ENCODE measurements around the gene SLC15A5. TPM values are rescaled to one million over a fixed set of nuclear protein-coding genes. Genes with fewer than 3 reads are reported as not detected.

Gene SLC15A5
- total RNA-seq, 2 donors from 2014 or later: not detected

DNA sequence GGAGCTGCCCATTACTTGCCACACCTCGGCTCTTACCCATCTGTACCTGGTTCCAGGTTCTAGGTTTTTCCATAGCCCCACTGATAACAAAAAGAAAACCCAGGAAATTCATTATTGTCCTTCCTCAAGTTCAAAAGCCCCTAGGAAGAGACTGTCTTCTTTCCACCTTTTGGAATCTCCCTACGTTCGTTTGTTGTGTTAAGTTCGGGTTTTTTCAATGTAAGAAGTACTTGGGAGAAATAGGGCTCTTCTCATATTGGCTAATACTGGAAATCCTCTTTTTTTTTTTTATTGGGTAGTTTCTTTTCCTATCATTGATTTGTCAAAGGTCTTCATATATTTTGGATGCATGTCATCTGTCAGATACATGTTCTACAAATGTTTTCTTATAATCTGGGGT lies 17.3 kb downstream of the SLC15A5 start:
- Histone ChIP-seq H3K27ac (no peak overlapping the region), H3K4me1 (no peaks in the 10 kb centered on the region), H3K9me3 (no peaks in the 10 kb centered on the region), H3K4me3 (no peak overlapping the region), H3K27me3 (no peaks in the 10 kb centered on the region), H3K36me3 (no peaks in the 10 kb centered on the region)
- TF ChIP-seq, protein P1, sequence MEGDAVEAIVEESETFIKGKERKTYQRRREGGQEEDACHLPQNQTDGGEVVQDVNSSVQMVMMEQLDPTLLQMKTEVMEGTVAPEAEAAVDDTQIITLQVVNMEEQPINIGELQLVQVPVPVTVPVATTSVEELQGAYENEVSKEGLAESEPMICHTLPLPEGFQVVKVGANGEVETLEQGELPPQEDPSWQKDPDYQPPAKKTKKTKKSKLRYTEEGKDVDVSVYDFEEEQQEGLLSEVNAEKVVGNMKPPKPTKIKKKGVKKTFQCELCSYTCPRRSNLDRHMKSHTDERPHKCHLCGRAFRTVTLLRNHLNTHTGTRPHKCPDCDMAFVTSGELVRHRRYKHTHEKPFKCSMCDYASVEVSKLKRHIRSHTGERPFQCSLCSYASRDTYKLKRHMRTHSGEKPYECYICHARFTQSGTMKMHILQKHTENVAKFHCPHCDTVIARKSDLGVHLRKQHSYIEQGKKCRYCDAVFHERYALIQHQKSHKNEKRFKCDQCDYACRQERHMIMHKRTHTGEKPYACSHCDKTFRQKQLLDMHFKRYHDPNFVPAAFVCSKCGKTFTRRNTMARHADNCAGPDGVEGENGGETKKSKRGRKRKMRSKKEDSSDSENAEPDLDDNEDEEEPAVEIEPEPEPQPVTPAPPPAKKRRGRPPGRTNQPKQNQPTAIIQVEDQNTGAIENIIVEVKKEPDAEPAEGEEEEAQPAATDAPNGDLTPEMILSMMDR (IDR thresholded peaks at IDR 0.05): no peak
- no peak for DNase-seq (ENCODE audit: low spot score)

DNA sequence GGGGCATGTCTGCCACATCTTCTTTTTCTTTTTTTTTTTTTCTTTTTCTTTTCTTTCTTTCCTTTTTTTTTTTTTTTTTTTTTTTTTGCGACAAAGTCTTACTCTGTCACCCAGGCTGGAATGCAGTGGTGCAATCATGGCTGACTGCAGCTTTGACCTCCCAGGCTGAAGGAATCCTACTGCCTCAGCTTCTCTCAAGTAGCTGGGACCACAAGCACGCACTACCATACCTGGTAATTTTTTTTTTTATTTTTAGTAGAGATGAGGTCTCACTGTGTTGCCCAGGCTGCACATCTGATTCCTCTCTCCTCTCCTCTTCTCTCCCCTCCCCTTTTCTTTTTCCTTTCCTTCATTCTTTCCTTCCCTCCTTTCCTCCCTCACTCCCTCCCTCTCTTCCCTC lies 18.5 kb downstream of the SLC15A5 start:
- TF ChIP-seq, protein P1 (IDR thresholded peaks at IDR 0.05): no peak
- Histone ChIP-seq H3K4me1 (no peaks in the 10 kb centered on the region), H3K4me3 (no peak overlapping the region), H3K9me3 (no peaks in the 10 kb centered on the region), H3K27ac (no peak overlapping the region), H3K27me3 (no peaks in the 10 kb centered on the region), H3K36me3 (no peaks in the 10 kb centered on the region)
- DNase-seq (ENCODE audit: low spot score): no peak

- DNase-seq (ENCODE audit: low spot score): no peak
Measured at GRCh38 chr12:16246264-16246663, 31.2 kb downstream of the SLC15A5 start.

GRCh38 chr12:16245209-16245608 lies 32.3 kb downstream of the SLC15A5 start:
- Histone ChIP-seq H3K27ac (no peak overlapping the region), H3K4me3 (no peak overlapping the region), H3K36me3 (no peaks in the 10 kb centered on the region), H3K9me3 (no peaks in the 10 kb centered on the region), H3K4me1 (no peaks in the 10 kb centered on the region), H3K27me3 (no peaks in the 10 kb centered on the region)
- TF ChIP-seq, protein P1 (IDR thresholded peaks at IDR 0.05): no peak
- DNase-seq (ENCODE audit: low spot score): no peak

More at GRCh38 chr12:16246264-16246663, 31.2 kb downstream of the SLC15A5 start:
- Histone ChIP-seq H3K4me3 (no peak overlapping the region), H3K27me3 (no peaks in the 10 kb centered on the region), H3K27ac (no peak overlapping the region), H3K36me3 (no peaks in the 10 kb centered on the region), H3K4me1 (no peaks in the 10 kb centered on the region), H3K9me3 (no peaks in the 10 kb centered on the region)
- TF ChIP-seq, protein P1 (IDR thresholded peaks at IDR 0.05): no peak

DNA sequence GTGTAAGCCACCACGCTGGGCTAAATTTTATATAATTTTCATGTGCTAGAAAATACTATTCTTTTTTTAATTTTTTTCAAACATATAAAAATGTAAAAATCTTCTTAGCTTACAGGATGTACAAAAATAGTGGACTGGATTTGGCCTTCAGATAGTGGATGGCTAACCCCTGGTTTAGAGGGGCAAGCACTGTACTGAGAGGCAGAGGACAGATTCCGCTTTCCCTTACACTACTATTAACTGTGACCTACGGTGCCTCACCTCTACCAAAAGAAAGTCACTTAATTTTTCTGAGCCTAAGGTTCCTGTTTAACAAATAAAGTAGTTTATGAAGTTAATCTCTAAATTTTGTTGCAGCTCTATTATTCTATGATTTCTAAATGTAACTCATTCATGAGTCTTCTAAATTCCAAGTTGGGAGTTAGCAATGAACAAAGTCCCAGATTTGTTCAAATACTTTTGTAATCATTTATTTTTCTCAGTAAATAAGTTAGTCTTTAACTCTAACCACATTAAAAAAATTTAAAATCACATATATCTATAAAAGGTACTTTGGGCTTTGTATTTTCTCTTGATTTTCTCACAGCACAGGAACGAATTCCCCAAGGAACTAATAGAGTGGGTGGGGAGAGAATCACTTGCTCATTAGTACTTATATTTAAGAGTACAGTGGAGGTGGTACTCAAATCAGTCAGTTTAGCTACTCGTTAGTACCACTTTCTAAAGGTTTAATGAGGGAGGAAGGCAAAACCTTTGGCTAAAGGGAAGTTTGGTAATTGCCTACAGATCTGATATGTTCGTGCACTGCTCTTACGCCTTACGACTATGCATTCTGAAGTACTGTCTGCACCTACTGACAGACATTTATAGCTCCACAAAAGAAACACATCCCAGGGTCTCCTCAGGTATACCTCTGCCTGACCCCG lies 33.7 kb downstream of the SLC15A5 start:
- no peaks in the 10 kb centered on the region for H3K4me1 ChIP-seq
- H3K36me3 ChIP-seq: no peaks in the 10 kb centered on the region
- H3K9me3 ChIP-seq: no peaks in the 10 kb centered on the region
- TF ChIP-seq, protein P1 (IDR thresholded peaks at IDR 0.05): no peak
- no peaks in the 10 kb centered on the region for H3K27me3 ChIP-seq
- no peak overlapping the region for H3K4me3 ChIP-seq
- no peak for DNase-seq (ENCODE audit: low spot score)
- H3K27ac ChIP-seq: no peak overlapping the region

Measured in right atrium auricular region (tissue), 2 donors.